NT2/D1 (cell line): ENCODE results near the gene GNPNAT1.

Source experiments
- DNase-seq: peaks from one replicate; pipeline ENCODE4 v3.0.0-alpha.2; 2011; ENCODE audit warnings: low read depth, low spot score
- H3K27me3 ChIP-seq: 2 replicates; pipeline ENCODE4 v1.6.0; 2011; ENCODE audit warnings: mild to moderate bottlenecking; ENCODE audit not compliant: insufficient read length, insufficient read depth
- H3K36me3 ChIP-seq: 2 replicates; pipeline ENCODE4 v1.6.1; 2011; ENCODE audit warnings: mild to moderate bottlenecking, low read length, mixed read lengths; ENCODE audit not compliant: insufficient read depth, insufficient read length
- H3K4me1 ChIP-seq: 2 replicates; pipeline ENCODE4 v1.5.1; 2011; ENCODE audit not compliant: insufficient read depth, insufficient read length
- H3K4me3 ChIP-seq: 2 replicates; pipeline ENCODE4 v1.5.1; 2011; ENCODE audit warnings: low read depth; ENCODE audit not compliant: insufficient read length
- H3K9ac ChIP-seq: 2 replicates; pipeline ENCODE4 v1.6.0; 2011; ENCODE audit warnings: low read depth; ENCODE audit not compliant: insufficient read length
- H3K9me3 ChIP-seq: 2 replicates; pipeline ENCODE4 v1.5.1; 2011; ENCODE audit warnings: mild to moderate bottlenecking, low read length; ENCODE audit not compliant: insufficient read depth
- SUZ12 ChIP-seq: IDR thresholded peaks from 2 replicates; pipeline ENCODE4 v1.6.1; 2011; ENCODE audit not compliant: insufficient read length, insufficient read depth; ENCODE audit errors: extremely low read depth
- YY1 ChIP-seq: IDR thresholded peaks from 2 replicates; pipeline ENCODE4 v1.6.1; 2011; ENCODE audit not compliant: insufficient read length, insufficient read depth
- ZNF274 ChIP-seq: IDR thresholded peaks from 2 replicates; pipeline ENCODE4 v1.6.1; 2011; ENCODE audit warnings: mild to moderate bottlenecking, low read depth, low read length

The GNPNAT1 gene

GRCh38 chr14:52802597-52802996 is 11.2 kb upstream of the GNPNAT1 start:
- no peak overlapping the region for H3K4me3 ChIP-seq
- H3K4me1 ChIP-seq = no peaks in the 10 kb centered on the region
- DNase-seq = no peak
- H3K9me3 ChIP-seq = no peaks in the 10 kb centered on the region
- TF ChIP-seq YY1 (no peak), SUZ12 (no peak), ZNF274 (no peak)
- no peaks in the 10 kb centered on the region for H3K27me3 ChIP-seq
- H3K9ac ChIP-seq = no peak overlapping the region
- no peaks in the 10 kb centered on the region for H3K36me3 ChIP-seq

DNA sequence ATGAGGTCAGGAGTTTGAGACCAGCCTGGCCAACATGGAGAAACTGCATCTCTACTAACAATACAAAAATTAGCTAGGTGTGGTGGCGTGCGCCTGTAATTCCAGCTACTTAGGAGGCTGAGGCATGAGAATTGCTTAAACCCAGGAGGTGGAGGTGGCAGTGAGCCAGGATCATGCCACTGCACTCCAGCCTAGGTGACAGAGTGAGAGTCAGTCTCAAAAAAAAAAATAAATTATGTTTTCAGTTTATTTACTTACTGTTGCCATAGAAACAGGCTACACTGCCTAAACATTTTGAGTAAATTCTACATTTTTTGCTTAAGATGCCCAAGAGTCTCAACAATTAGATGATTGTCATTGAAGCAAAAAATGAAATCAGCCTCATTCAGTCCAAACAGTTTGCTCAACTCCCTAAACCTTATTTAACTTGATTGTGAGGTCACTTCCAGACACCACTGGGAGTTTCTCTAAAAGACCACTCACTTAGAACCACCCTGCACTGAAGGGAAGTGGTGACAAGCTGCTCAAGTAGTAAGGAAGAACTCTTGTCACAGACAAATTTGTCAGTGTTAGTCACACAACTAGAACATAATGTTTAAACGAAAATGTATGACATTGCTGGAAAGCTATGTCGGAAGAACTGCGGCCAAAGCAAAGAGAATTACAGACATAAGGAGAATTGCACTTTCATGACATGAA is 9.8 kb upstream of the GNPNAT1 start:
- no peaks in the 10 kb centered on the region for H3K9me3 ChIP-seq
- H3K4me1 ChIP-seq = no peaks in the 10 kb centered on the region
- no peak overlapping the region for H3K4me3 ChIP-seq
- TF ChIP-seq YY1 (no peak), SUZ12 (no peak), ZNF274 (no peak)
- H3K27me3 ChIP-seq = no peaks in the 10 kb centered on the region
- H3K9ac ChIP-seq = no peak overlapping the region
- H3K36me3 ChIP-seq = no peaks in the 10 kb centered on the region
- no peak for DNase-seq

GRCh38 chr14:52798826-52799225 is 7.4 kb upstream of the GNPNAT1 start:
- Histone ChIP-seq H3K27me3 (no peaks in the 10 kb centered on the region), H3K4me1 (no peaks in the 10 kb centered on the region), H3K36me3 (no peaks in the 10 kb centered on the region), H3K4me3 (no peak overlapping the region), H3K9me3 (no peaks in the 10 kb centered on the region), H3K9ac (no peak overlapping the region)
- DNase-seq = no peak
- TF ChIP-seq SUZ12 (no peak), ZNF274 (no peak), YY1 (no peak)

- Histone ChIP-seq H3K36me3 (no peaks in the 10 kb centered on the region), H3K4me3 (no peak overlapping the region), H3K4me1 (no peaks in the 10 kb centered on the region), H3K9ac (no peak overlapping the region), H3K27me3 (no peaks in the 10 kb centered on the region), H3K9me3 (no peaks in the 10 kb centered on the region)
- no peak for DNase-seq
- TF ChIP-seq SUZ12 (no peak), YY1 (no peak), ZNF274 (no peak)
These were observed 6.2 kb upstream of the GNPNAT1 start for GRCh38 chr14:52797653-52798052.

DNA sequence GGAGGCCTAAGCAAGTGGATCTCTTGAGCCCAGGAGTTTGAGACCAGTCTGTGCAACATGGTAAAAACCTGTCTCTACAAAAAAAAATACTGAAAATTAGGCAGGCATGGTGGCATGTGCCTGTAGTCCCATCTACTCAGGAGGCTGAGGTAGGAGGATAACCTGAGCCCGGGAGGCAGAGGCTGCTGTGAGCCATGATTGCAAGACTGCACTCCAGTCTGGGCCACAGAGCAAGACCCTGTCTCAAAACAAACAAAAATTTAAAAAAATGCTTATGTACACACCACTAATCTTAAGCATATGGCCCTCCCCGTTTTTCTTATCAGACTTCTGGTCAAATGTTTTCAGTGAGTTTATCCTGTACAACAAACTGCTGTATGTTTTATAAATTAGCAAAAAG is 1.7 kb upstream of the GNPNAT1 start:
- Histone ChIP-seq H3K36me3 (no peaks in the 10 kb centered on the region), H3K27me3 (no peaks in the 10 kb centered on the region), H3K9ac (no peak overlapping the region), H3K4me1 (no peaks in the 10 kb centered on the region), H3K4me3 (no peak overlapping the region), H3K9me3 (no peaks in the 10 kb centered on the region)
- no peak for DNase-seq
- TF ChIP-seq YY1 = no peak
- no peak for TF ChIP-seq ZNF274
- no peak for TF ChIP-seq SUZ12

- H3K9ac ChIP-seq = no peak overlapping the region
- DNase-seq = no peak
These were observed 649 bp upstream of the GNPNAT1 start for GRCh38 chr14:52792097-52792415.

GRCh38 chr14:52790756-52791222 is 618 bp downstream of the GNPNAT1 start:
- TF ChIP-seq YY1 (no peak), SUZ12 (no peak), ZNF274 (no peak)
- no peaks in the 10 kb centered on the region for H3K27me3 ChIP-seq
- no peaks in the 10 kb centered on the region for H3K9me3 ChIP-seq
- peak; percentile 8 for DNase-seq
- H3K4me3 ChIP-seq = peak overlapping the region; percentile 82
- H3K36me3 ChIP-seq = peaks cover 4% of the 10 kb centered on the region
- no peaks in the 10 kb centered on the region for H3K4me1 ChIP-seq
- peak overlapping the region; percentile 86 for H3K9ac ChIP-seq

More at GRCh38 chr14:52792097-52792415, 649 bp upstream of the GNPNAT1 start:
- H3K36me3 ChIP-seq = peaks cover 4% of the 10 kb centered on the region
- H3K4me3 ChIP-seq = peak overlapping the region; percentile 35
- TF ChIP-seq SUZ12 (no peak), YY1 (no peak), ZNF274 (no peak)
- H3K9me3 ChIP-seq = no peaks in the 10 kb centered on the region
- H3K27me3 ChIP-seq = no peaks in the 10 kb centered on the region
- no peaks in the 10 kb centered on the region for H3K4me1 ChIP-seq
